Activated naive CD4-positive, alpha-beta T cell treated with anti-CD3 and anti-CD28 coated beads, Interleukin-2, amount 10 ng/mL, durations not matched to agents 7 days and 5 days (primary cell): Measurements from ENCODE around the gene DDX10.

Source experiments
- CTCF ChIA-PET: fragments of 350-600 bp; sonication (Branson Sonifier 250); formaldehyde crosslinking; loops from one replicate; lab custom pipeline; 2021; ENCODE audit warnings: antibody characterized with exemption; lab: Charles Lee
- DNase-seq: peaks from one replicate; pipeline ENCODE4 v3.0.0-alpha.2; 2020
- H3K27ac Mint-ChIP-seq: one replicate; pipeline ENCODE4 v1.8.0; 2021; ENCODE audit warnings: mild to moderate bottlenecking, moderate library complexity, mixed read lengths
- H3K27me3 Mint-ChIP-seq: one replicate; pipeline ENCODE4 v1.8.0; 2021; ENCODE audit warnings: mild to moderate bottlenecking, mixed read lengths
- H3K36me3 Mint-ChIP-seq: one replicate; pipeline ENCODE4 v1.8.0; 2021; ENCODE audit warnings: mixed read lengths
- H3K4me1 Mint-ChIP-seq: one replicate; pipeline ENCODE4 v1.8.0; 2021; ENCODE audit warnings: mixed read lengths
- H3K4me3 Mint-ChIP-seq: one replicate; pipeline ENCODE4 v1.8.0; 2021; ENCODE audit warnings: mild to moderate bottlenecking, moderate library complexity, mixed read lengths
- H3K9me3 Mint-ChIP-seq: one replicate; pipeline ENCODE4 v1.8.0; 2021; ENCODE audit warnings: mixed read lengths

The DDX10 gene

GRCh38 chr11:108921211-108921610 is 256.3 kb downstream of the DDX10 start:
- Mint-ChIP-seq H3K36me3 (peaks cover 10% of the 10 kb centered on the region), H3K27me3 (no peaks in the 10 kb centered on the region), H3K4me3 (no peak overlapping the region), H3K9me3 (no peaks in the 10 kb centered on the region), H3K4me1 (no peaks in the 10 kb centered on the region), H3K27ac (no peak overlapping the region)
- CTCF ChIA-PET: no interaction called here
- DNase-seq: no peak

GRCh38 chr11:108922241-108922640 is 257.4 kb downstream of the DDX10 start:
- CTCF ChIA-PET: no interaction called here
- Mint-ChIP-seq H3K4me1 (no peaks in the 10 kb centered on the region), H3K9me3 (no peaks in the 10 kb centered on the region), H3K27ac (no peak overlapping the region), H3K4me3 (no peak overlapping the region), H3K36me3 (peaks cover 10% of the 10 kb centered on the region), H3K27me3 (no peaks in the 10 kb centered on the region)
- DNase-seq: no peak

GRCh38 chr11:108923413-108923812 is 258.5 kb downstream of the DDX10 start:
- Mint-ChIP-seq H3K4me1 (no peaks in the 10 kb centered on the region), H3K27me3 (no peaks in the 10 kb centered on the region), H3K27ac (no peak overlapping the region), H3K36me3 (peaks cover 8% of the 10 kb centered on the region), H3K9me3 (no peaks in the 10 kb centered on the region), H3K4me3 (no peak overlapping the region)
- CTCF ChIA-PET: no interaction called here
- DNase-seq: no peak

- H3K4me1 Mint-ChIP-seq: no peaks in the 10 kb centered on the region
- no peaks in the 10 kb centered on the region for H3K36me3 Mint-ChIP-seq
- no peak overlapping the region for H3K27ac Mint-ChIP-seq
- H3K27me3 Mint-ChIP-seq: no peaks in the 10 kb centered on the region
- H3K9me3 Mint-ChIP-seq: no peaks in the 10 kb centered on the region
- no peak overlapping the region for H3K4me3 Mint-ChIP-seq
- CTCF ChIA-PET: no interaction called here
- DNase-seq: no peak
Observed at GRCh38 chr11:108926171-108926840, 261.4 kb downstream of the DDX10 start.

- Mint-ChIP-seq H3K27me3 (no peaks in the 10 kb centered on the region), H3K4me1 (no peaks in the 10 kb centered on the region), H3K9me3 (no peaks in the 10 kb centered on the region), H3K4me3 (no peak overlapping the region), H3K27ac (no peak overlapping the region), H3K36me3 (no peaks in the 10 kb centered on the region)
- CTCF ChIA-PET: no interaction called here
- no peak for DNase-seq
Observed at GRCh38 chr11:108926841-108927577, 262.1 kb downstream of the DDX10 start.

- Mint-ChIP-seq H3K27ac (no peak overlapping the region), H3K36me3 (no peaks in the 10 kb centered on the region), H3K4me1 (no peaks in the 10 kb centered on the region), H3K27me3 (no peaks in the 10 kb centered on the region), H3K9me3 (no peaks in the 10 kb centered on the region), H3K4me3 (no peak overlapping the region)
- no peak for DNase-seq
- CTCF ChIA-PET: no interaction called here
Observed at GRCh38 chr11:108927791-108928545, 263.1 kb downstream of the DDX10 start.

- Mint-ChIP-seq H3K27ac (no peak overlapping the region), H3K27me3 (no peaks in the 10 kb centered on the region), H3K4me3 (no peak overlapping the region), H3K4me1 (no peaks in the 10 kb centered on the region), H3K36me3 (peaks cover 2% of the 10 kb centered on the region), H3K9me3 (no peaks in the 10 kb centered on the region)
- CTCF ChIA-PET: no interaction called here
- DNase-seq: no peak
Observed at GRCh38 chr11:108929241-108929640, 264.4 kb downstream of the DDX10 start.

GRCh38 chr11:108931168-108931567 is 266.3 kb downstream of the DDX10 start:
- Mint-ChIP-seq H3K36me3 (peaks cover 2% of the 10 kb centered on the region), H3K27ac (no peak overlapping the region), H3K9me3 (no peaks in the 10 kb centered on the region), H3K27me3 (no peaks in the 10 kb centered on the region), H3K4me3 (no peak overlapping the region), H3K4me1 (no peaks in the 10 kb centered on the region)
- CTCF ChIA-PET: no interaction called here
- DNase-seq: no peak

GRCh38 chr11:108933630-108934029 is 268.8 kb downstream of the DDX10 start:
- Mint-ChIP-seq H3K27me3 (no peaks in the 10 kb centered on the region), H3K27ac (no peak overlapping the region), H3K4me3 (no peak overlapping the region), H3K9me3 (no peaks in the 10 kb centered on the region), H3K4me1 (no peaks in the 10 kb centered on the region), H3K36me3 (peaks cover 4% of the 10 kb centered on the region)
- DNase-seq: no peak
- CTCF ChIA-PET: no interaction called here

GRCh38 chr11:108934289-108934688 is 269.4 kb downstream of the DDX10 start:
- no peak for DNase-seq
- H3K36me3 Mint-ChIP-seq: peaks cover 4% of the 10 kb centered on the region
- CTCF ChIA-PET: no interaction called here
- H3K4me1 Mint-ChIP-seq: no peaks in the 10 kb centered on the region
- H3K27ac Mint-ChIP-seq: no peak overlapping the region
- H3K9me3 Mint-ChIP-seq: no peaks in the 10 kb centered on the region
- no peaks in the 10 kb centered on the region for H3K27me3 Mint-ChIP-seq
- no peak overlapping the region for H3K4me3 Mint-ChIP-seq

- CTCF ChIA-PET: no interaction called here
- no peaks in the 10 kb centered on the region for H3K9me3 Mint-ChIP-seq
- no peak overlapping the region for H3K27ac Mint-ChIP-seq
- peaks cover 4% of the 10 kb centered on the region for H3K36me3 Mint-ChIP-seq
- no peaks in the 10 kb centered on the region for H3K4me1 Mint-ChIP-seq
- no peak for DNase-seq
- no peak overlapping the region for H3K4me3 Mint-ChIP-seq
- H3K27me3 Mint-ChIP-seq: no peaks in the 10 kb centered on the region
Observed at GRCh38 chr11:108934696-108935095, 269.8 kb downstream of the DDX10 start.

GRCh38 chr11:108937746-108938145 is 272.9 kb downstream of the DDX10 start:
- H3K4me3 Mint-ChIP-seq: no peak overlapping the region
- H3K36me3 Mint-ChIP-seq: peaks cover 20% of the 10 kb centered on the region
- no peaks in the 10 kb centered on the region for H3K27me3 Mint-ChIP-seq
- CTCF ChIA-PET: no interaction called here
- H3K9me3 Mint-ChIP-seq: no peaks in the 10 kb centered on the region
- H3K27ac Mint-ChIP-seq: no peak overlapping the region
- H3K4me1 Mint-ChIP-seq: no peaks in the 10 kb centered on the region
- DNase-seq: no peak

GRCh38 chr11:108938604-108939003 is 273.7 kb downstream of the DDX10 start:
- CTCF ChIA-PET: no interaction called here
- H3K27ac Mint-ChIP-seq: no peak overlapping the region
- H3K9me3 Mint-ChIP-seq: no peaks in the 10 kb centered on the region
- peaks cover 20% of the 10 kb centered on the region for H3K36me3 Mint-ChIP-seq
- no peaks in the 10 kb centered on the region for H3K27me3 Mint-ChIP-seq
- no peaks in the 10 kb centered on the region for H3K4me1 Mint-ChIP-seq
- no peak overlapping the region for H3K4me3 Mint-ChIP-seq
- no peak for DNase-seq

GRCh38 chr11:108939135-108939534 is 274.3 kb downstream of the DDX10 start:
- DNase-seq: no peak
- Mint-ChIP-seq H3K36me3 (peaks cover 17% of the 10 kb centered on the region), H3K4me3 (no peak overlapping the region), H3K27ac (no peak overlapping the region), H3K27me3 (no peaks in the 10 kb centered on the region), H3K9me3 (no peaks in the 10 kb centered on the region), H3K4me1 (no peaks in the 10 kb centered on the region)
- CTCF ChIA-PET: no interaction called here

- Mint-ChIP-seq H3K4me3 (no peak overlapping the region), H3K9me3 (no peaks in the 10 kb centered on the region), H3K27me3 (no peaks in the 10 kb centered on the region), H3K4me1 (no peaks in the 10 kb centered on the region), H3K36me3 (peaks cover 16% of the 10 kb centered on the region), H3K27ac (no peak overlapping the region)
- DNase-seq: no peak
- CTCF ChIA-PET: no interaction called here
Observed at GRCh38 chr11:108943853-108944252, 279.0 kb downstream of the DDX10 start.
